Neutrophil (primary cell): ENCODE data around the gene TSPAN8.

ENCODE experiments used
- H3K27ac ChIP-seq: fragments of 200-600 bp; sonication (generic); 2 replicates; pipeline ENCODE4 v1.5.1; 2016; ENCODE audit warnings: mild to moderate bottlenecking, moderate library complexity
- H3K27me3 ChIP-seq: fragments of 200-600 bp; sonication (generic); 2 replicates; pipeline ENCODE4 v1.6.0; 2016; ENCODE audit warnings: mild to moderate bottlenecking
- H3K36me3 ChIP-seq: fragments of 200-600 bp; sonication (generic); 2 replicates; pipeline ENCODE4 v1.5.1; 2017
- H3K4me1 ChIP-seq, 2 experiments: fragments of 200-600 bp in 1 of 2; sonication (generic) in 1 of 2; 1 replicate in 1 of 2; 2 replicates in 1 of 2; pipeline versions ENCODE4 v1.5.1 to v1.6.1; 2013 to 2016; ENCODE audit warnings: low read depth in 1 of 2, low read length in 1 of 2, mild to moderate bottlenecking in 1 of 2, moderate library complexity in 1 of 2; ENCODE audit not compliant: control insufficient read depth in 1 of 2, insufficient read depth in 1 of 2
- H3K4me3 ChIP-seq, 2 experiments: fragments of 200-600 bp in 1 of 2; sonication (generic) in 1 of 2; 1 replicate in 1 of 2; 2 replicates in 1 of 2; pipeline ENCODE4 v1.5.1; 2013 to 2016; ENCODE audit warnings: low read depth in 1 of 2, low read length in 1 of 2, mild to moderate bottlenecking in 1 of 2, moderate library complexity in 1 of 2
- H3K9me3 ChIP-seq: fragments of 200-600 bp; sonication (generic); 2 replicates; pipeline ENCODE4 v1.5.1; 2016
- TF ChIP-seq, protein P1 (sequence below): fragments of 200-600 bp; sonication (generic); IDR thresholded peaks from 2 replicates; pipeline ENCODE4 v1.5.1; 2016; ENCODE audit warnings: antibody characterized with exemption

TSPAN8 gene

DNA sequence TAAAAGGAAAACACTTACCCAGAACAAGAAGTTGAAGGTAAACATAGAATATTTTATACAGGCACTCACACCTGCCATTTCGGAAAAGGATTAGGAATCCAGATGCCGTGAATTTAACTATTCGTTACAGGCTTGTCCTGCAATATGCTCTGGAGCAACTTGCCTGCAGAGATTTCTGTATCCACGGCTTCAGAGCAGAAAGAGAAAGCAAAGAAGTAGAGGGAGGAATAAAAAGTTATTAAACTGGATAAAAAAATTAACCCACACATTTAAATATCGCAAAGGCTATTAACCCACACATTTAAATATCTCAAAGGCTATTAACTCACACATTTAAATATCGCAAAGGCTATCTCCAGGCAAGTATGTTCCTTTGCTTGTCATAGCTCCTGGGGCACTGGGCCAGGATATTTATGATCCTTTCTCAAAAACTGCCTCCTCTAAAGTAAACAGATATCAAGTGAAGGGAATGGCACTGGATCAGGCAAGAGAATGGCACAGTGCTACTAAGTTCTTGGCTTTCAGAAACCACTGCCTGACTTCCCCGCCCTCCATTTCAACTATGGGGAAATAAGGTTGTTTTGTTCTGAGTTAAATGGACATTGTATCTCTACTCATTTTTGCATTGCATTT, at the start of gene TSPAN8:
TSS of gene TSPAN8 (minus strand) at position 399 of the 633 bp plus-strand sequence. CDS start at position 78, 321 bp downstream.
- no peaks in the 10 kb centered on the region for H3K27me3 ChIP-seq
- H3K4me1 ChIP-seq: no peaks in the 10 kb centered on the region
- TF ChIP-seq, protein P1, sequence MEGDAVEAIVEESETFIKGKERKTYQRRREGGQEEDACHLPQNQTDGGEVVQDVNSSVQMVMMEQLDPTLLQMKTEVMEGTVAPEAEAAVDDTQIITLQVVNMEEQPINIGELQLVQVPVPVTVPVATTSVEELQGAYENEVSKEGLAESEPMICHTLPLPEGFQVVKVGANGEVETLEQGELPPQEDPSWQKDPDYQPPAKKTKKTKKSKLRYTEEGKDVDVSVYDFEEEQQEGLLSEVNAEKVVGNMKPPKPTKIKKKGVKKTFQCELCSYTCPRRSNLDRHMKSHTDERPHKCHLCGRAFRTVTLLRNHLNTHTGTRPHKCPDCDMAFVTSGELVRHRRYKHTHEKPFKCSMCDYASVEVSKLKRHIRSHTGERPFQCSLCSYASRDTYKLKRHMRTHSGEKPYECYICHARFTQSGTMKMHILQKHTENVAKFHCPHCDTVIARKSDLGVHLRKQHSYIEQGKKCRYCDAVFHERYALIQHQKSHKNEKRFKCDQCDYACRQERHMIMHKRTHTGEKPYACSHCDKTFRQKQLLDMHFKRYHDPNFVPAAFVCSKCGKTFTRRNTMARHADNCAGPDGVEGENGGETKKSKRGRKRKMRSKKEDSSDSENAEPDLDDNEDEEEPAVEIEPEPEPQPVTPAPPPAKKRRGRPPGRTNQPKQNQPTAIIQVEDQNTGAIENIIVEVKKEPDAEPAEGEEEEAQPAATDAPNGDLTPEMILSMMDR: no peak
- H3K4me3 ChIP-seq: no peak within 1 kb of the TSS
- H3K36me3 ChIP-seq: no peaks in the 10 kb centered on the region
- H3K27ac ChIP-seq: no peak within 1 kb of the TSS
- no peaks in the 10 kb centered on the region for H3K9me3 ChIP-seq

DNA sequence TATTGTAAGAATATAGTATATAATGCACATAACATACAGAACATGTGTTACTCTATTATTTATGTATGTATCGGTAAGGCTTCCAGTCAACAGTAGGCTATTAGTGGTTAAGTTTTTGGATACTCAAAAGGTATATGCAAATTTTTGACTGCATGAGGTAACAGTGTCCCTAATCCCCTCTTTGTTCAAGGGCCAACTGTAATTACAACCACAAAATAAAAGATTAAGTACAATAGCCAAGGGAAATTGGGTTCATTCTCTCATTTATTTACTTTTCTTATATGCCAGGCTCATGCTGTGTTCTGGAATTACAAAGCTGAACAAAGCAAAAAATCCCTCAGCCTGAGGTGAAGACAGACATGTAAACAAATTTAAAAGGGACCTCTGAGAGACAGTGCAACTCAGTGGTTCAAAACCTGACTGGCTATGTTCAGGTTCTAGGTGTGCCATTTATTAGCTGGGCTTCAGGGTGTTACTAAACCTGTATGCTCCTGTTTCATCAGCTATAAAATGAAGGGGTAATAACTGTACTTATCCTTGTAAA, 43.4 kb upstream of the TSPAN8 start:
- TF ChIP-seq, protein P1: no peak
- Histone ChIP-seq H3K4me3 (no peak overlapping the region), H3K36me3 (no peaks in the 10 kb centered on the region), H3K9me3 (no peaks in the 10 kb centered on the region), H3K27ac (no peak overlapping the region), H3K27me3 (no peaks in the 10 kb centered on the region), H3K4me1 (no peaks in the 10 kb centered on the region)

DNA sequence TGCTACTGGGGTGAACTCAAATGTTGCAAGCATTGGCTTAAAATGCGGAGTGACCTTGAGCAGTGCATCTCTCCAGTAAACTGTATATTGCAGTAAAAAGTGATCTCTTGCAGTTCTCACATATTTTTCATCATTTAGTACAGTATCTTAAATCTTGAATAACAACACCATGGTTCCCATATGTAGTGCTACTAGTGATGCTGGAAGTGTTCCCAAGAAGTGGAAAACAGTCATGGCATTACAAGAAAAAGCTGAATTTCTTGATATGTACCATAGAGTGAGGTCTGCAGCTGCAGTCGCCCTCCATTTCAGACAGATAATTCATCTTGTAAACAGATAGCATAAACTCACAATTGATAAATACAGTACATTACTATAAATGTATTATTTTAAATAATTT, 42.9 kb upstream of the TSPAN8 start:
- Histone ChIP-seq H3K4me3 (no peak overlapping the region), H3K9me3 (no peaks in the 10 kb centered on the region), H3K27ac (no peak overlapping the region), H3K4me1 (no peaks in the 10 kb centered on the region), H3K36me3 (no peaks in the 10 kb centered on the region), H3K27me3 (no peaks in the 10 kb centered on the region)
- TF ChIP-seq, protein P1: no peak

DNA sequence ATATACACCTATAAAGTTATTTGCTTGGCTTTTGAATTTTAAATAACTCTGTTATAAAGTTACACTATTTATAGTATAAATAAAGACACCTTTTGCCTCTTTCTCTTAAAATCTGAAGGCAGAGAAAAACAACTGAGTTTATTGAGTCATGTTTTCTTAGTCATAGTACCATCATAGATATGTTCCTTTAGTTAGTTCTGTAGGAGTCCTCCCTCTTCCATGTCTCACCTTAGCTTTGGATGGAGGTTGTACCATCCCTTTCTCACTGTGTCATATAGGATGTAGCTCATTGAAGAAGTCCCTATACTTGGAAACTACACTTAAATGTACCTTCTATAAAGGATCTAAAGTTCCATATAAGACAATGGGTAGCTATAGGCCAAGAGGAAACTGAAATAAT, 39.7 kb upstream of the TSPAN8 start:
- H3K27me3 ChIP-seq: no peaks in the 10 kb centered on the region
- H3K4me1 ChIP-seq: no peaks in the 10 kb centered on the region
- no peak overlapping the region for H3K27ac ChIP-seq
- TF ChIP-seq, protein P1: no peak
- H3K4me3 ChIP-seq: no peak overlapping the region
- H3K9me3 ChIP-seq: no peaks in the 10 kb centered on the region
- H3K36me3 ChIP-seq: no peaks in the 10 kb centered on the region

DNA sequence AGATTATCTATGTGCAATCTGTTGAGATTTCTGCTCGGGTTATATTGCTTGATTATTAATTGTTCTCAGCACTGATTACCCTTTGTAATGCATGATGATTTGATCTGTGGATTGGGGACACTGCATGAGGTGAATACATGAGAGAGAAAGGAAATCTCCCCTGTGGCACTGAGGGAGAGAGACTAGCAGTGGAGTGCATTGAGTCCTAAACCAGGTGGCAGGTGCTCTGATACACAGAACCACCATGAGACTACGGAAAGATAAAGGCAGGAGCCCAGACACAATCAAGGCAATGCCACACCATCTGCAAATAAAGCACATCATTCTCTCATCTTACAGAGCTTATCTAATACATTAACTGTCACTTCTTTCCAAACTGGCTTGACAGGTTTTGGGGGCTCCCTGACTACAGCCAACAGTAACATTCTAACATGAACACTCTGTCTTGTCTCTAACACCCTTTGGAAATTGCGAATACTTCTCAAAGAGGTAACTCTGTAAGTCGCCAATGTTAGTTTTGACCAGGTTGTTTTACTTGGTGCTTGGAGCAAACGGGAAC, 37.6 kb upstream of the TSPAN8 start:
- Histone ChIP-seq H3K27me3 (no peaks in the 10 kb centered on the region), H3K4me1 (no peaks in the 10 kb centered on the region), H3K9me3 (no peaks in the 10 kb centered on the region), H3K27ac (no peak overlapping the region), H3K4me3 (no peak overlapping the region), H3K36me3 (no peaks in the 10 kb centered on the region)
- TF ChIP-seq, protein P1: no peak
